HG03025 (cell line): Measurements from ENCODE around the gene HOXB8.

Experiments used
- ATAC-seq: cut with Tn5 transposase; IDR thresholded peaks from one replicate; pipeline ENCODE4 v1.9.1; 2021; ENCODE audit warnings: mild to moderate bottlenecking, moderate library complexity; ENCODE audit not compliant: unreplicated experiment, low FRiP score

HOXB8 gene

DNA sequence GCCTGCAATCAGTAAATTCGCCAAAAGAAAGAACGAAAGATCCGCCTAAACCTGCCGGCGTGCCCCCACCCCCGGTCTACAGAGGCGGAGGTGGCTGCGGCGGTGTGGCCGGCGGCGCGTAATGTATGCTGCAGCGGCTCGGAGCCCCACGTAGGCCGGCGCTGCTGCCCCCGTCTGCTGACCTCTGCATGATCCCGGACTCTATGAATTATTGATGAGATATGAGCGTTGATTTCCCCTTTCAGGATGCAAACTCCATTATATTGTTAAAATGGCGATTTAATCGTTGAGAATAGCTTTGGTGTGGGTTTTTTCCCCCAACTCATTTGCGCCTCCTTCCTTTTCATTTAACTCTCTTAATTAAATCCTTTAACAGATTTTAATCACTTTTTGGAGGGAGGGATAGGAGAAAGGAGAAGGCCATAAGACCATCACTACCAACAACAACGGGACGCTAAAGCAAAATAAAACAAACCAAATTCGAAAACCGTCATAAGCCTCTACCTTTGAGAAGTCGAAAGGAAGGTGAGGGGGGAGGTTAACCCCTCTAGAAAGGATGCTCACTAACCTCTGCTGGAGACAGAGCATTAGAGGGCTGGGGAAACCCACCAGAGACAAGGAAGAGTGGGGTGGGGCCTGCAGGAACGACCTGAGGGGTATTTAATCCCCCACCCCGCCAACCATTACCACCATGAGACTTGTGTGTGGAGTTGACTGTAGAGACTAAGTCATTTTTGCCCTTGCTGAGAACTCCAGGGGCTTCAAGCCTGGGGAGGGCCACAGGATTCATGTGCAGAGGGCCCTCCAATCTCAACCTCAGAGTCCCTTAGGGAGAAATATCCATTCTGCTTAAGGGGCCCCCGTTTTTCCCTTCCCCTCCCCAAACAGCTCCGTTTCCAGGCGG lies 28.5 kb downstream of the HOXB8 start:
- ATAC-seq, result no peak

DNA sequence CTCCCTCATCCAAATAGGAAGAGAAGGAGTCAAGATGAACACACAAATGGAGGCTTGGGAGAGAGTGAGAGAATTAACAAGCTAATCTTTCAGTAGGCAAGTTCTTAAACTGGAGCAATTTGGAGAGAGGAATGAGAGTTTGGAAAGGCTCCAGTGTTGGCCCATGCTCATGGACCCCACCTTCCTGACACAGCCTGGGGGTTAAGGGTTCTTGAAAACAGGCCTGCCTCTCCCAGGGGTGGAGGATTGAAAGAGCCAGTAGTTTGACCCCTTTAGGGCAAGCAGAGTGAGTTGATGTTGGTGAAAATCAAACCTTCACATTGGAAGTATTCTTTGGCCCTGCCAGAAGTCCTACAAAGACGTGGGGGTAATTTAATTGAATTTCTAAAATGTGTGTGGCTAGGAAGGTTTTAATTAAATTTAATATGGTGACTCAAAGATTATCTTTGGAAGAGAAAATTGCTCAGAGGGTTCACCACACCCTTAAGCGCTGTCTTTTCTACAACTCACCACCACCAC lies 30.8 kb downstream of the HOXB8 start:
- ATAC-seq, result no peak

DNA sequence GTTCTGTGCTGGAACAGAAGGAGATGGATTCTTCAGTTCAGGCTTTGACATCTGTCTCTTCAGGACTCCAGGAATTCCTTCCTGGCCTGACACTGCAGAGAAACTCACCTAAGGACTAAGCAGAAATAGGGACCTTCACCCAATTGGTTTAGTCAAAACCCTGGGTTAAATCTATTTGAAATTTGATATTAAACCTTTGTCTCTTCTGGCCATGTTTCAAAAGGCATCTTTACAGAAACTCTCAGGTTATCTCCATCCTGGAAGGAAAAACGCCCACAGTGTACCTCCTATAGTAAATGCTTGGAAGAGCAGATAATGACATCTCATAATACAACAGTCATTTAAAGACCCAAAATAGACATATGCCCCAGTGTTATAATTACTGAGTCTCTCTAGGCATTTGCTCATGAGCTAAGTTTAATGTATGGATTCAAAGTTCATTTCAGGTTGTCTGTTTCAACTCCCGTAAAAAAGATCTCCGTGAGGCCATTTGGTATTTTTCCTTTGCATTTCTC lies 31.3 kb downstream of the HOXB8 start:
- no peak for ATAC-seq

DNA sequence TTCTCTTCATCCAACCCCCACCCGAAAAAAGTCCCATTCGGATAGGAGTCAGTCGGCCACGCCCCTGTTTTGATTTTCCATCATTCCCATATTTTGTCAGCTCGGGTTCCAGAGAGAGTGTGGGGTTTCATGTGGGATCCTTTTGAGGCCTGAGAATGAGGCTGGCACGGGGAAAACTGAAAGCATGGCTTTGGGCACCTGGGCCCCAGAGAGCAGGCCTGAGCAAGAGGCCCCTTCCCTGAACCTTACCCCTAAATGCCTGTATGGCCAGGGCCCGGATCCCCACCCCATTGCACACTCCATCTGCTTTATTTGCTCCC lies 32.4 kb downstream of the HOXB8 start:
- ATAC-seq, result no peak

DNA sequence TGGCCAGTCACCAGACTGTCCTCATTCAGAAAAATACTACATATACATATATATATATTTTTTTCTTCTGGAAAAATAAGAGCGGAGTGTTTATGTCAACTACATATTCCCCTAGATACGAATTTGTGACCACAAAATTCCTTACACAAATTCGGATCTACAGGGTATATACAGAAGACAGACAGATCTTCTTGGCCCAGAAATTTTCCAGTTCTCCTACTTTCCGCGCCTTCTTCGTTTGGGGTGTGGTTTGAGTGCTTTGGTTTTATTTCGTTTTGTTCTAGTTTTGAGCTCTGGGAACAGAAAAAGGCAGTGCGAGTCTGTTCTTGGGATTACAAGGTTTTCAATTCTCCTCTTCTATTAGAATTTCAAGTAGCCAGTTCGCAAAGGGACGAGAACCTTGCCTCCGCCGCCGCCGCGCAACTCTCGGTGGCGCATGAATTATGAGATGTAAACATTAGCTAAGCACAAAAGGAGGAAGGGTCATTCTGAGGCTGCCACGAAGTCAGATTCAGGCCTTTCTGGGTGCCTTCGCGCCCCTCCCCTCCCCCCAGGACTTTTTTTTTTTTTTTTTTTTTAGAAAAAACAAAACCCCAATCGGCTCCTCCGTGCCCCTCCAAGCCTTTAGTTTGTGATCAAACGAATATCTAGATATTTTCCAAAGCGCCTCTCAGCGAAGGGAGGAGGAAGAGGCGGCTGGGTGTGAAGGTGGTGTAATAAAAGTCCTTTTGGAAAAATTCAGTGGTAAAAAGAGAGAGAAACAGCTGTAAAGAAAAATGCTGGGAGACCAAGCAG lies 35.1 kb downstream of the HOXB8 start:
- ATAC-seq, result no peak

DNA sequence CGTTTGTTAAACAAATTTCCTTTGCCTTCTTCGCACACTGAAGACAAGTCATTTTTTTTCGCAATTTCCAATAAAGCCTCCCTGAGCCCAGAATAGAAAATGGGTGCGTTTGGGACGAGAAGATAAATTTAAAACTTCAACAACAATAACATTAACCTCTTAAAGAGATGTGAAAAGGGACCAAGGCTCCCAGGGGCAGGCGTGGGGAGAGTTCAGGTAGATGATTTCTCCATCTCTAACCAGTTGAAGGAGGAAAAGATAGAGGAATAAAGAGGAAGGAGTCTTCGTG lies 35.7 kb downstream of the HOXB8 start:
- ATAC-seq, result no peak

DNA sequence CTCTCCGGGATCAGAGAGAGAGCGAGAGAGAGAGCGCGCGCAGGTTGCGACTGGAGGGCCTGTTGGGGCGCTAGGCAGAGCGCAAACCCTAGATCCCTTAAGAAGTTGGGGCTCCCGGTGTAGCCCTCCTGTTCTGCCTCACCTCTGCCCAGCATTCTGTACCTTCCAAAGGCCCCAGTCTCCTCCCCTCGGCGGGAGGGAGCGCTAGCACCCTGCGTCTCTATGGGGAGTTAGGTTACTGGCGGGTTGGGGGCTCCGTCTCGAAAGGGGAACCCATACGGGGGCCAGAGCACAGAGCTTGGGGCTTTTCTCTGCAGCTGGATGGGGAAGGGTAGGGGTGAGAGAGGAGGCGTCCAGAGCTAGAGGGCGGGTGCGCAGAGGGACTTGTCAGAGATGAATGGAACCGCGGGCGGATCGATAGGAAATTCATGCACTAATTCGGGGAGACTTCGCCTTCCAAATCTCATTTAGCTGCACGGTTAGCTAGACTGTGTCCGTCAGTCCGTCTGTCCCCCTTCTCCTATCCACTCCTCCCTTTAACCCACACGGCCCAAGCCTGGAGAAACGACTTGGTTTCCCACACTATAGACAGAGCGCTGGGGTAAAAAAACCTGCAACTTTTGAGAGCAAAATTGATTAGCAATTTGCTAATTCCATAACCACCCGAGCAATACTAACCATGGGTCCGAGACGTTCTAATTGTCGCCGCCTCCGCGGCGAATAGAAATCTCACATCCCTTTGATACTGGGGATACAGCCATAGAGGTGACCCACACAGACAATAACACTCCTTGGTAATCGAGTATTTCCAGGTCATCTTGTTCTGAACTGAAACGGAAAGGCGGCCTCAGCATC lies 36.2 kb downstream of the HOXB8 start:
- ATAC-seq, result peak; percentile 33

DNA sequence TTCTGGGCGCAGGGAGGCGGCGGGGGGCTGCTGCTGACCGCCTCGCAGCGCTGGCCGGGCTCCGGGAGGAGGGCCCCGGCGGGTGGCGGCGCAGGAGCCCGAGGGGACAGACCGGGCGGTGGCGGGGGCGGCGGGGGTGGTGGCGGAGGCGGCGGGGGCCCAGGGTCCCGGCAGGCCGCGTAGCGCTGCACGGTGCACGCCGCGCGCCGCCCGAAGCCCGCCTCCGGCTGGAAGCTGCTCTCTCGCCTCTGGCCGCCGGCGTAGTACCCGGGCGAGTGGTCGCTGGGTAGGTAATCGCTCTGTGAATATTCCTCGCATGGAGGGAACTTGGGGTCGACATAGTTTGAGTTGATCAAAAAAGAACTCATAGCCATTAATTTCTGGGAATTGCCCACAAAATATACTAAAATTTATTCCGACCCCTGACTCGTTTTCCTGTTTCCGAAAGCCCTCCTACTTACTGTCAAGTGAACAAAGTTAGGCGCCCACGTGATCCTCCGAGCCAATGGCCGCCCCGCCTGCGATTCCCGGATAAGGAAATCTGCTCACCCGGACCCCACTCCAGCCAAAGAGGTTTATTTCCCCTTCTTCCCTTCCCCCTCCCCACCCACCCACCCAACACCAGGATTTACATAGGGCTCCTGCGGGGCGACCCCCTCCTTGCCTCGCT lies 37.0 kb downstream of the HOXB8 start, which contains the start of gene HOXB4:
TSS of gene HOXB4 (minus strand) at position 405 of the 670 bp plus-strand sequence. CDS start at position 374, 31 bp downstream.
- peak; percentile 35 for ATAC-seq

DNA sequence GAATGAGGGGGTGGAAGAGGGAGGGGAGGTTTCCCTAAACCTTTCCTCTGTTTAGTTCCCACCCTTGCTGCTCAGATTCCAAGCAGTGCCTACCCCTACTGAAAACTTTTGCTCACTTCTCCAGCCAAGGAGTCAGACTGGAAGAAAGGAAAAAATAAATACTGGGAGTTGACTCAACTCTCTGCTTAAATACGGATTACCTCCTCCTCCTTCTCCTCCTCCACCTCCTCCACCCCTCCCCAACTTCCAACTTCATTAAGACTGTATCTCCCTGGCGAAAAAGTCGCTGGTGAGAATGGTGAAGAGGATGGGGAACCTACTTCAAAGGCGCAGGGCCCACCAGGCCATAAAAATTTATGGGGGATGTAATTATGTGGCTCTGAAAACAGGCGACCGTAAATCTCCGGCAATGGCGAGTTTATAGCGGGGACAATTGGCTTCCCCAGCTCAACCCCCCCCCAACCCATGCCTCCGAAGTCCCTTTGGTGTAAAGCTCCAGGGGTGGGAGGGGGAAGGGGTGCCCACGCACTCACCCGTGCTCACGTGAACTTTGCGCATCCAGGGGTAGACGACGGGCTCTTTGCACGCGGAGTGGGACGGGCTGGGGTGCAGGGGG lies 37.7 kb downstream of the HOXB8 start:
- no peak for ATAC-seq

DNA sequence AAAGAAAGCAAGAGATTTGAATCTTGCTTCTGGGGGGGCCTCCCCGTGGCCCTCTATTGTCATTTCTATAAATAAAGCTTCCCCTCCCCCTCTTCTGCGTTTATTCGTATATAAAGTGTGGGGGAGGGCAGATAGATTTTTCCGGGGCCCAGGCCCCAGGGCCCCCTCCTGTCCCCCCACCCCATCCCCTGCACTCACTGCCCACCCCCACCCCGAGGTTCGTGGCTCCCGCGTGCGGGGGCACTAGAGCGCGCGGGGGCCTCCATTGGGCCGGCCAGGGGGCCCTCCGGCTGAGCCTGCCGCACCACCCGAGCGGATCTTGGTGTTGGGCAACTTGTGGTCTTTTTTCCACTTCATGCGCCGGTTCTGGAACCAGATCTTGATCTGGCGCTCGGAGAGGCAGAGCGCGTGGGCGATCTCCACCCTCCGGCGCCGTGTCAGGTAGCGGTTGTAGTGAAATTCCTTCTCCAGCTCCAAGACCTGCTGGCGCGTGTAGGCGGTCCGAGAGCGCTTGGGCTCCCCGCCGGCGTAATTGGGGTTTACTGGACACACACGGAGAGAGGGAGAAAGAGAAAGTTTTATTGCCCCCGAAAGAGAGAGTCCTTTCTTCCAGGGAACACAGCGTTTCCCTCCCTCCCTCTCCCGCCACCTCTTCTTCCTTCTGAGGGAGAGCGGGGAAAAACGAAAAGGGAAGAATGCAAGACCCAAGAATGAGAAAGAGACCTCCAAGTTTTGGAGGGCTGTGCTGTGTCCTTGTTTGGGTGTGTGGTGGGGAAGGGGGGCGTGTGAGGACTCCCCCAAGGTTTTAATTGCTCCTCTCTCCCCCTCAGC lies 38.4 kb downstream of the HOXB8 start:
- ATAC-seq, result no peak

DNA sequence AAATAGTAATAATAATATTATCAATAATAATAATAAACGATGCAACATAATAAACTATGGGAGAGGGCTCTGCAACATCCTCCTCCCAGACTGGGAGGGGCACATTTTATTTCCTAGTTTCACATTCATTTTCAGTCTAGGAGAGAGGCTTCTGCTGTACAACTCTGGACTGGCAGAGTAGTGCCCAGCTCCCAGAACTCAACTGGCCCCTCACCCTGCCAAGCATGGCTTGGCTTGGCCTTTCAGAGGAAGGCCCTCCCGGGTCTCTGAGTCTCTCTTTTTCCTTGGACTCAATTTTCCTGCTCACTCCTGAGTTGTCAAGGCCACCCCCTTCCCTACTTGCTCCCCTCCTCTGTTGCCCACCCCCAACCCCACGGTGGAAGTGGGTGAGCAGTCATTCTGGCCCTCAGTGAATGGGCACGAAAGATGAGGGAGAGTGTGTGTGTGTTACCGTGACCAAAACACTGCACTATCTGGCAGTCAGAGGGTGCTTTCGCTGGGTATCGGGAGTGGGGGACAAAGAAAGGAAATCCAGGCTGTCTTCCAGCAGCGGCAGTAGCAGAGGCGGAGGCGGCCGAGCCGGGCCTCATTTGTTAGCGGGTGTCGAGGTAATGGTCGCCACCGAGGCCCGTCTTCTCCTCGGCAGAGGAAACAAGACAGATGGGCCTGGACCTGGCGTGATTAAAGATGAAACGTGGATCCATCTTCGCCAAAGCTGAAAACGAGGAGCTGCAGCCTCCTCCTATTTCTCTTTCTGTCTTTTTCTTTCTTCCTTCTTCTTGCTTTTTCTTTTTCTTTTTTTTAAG lies 39.2 kb downstream of the HOXB8 start:
- no peak for ATAC-seq

DNA sequence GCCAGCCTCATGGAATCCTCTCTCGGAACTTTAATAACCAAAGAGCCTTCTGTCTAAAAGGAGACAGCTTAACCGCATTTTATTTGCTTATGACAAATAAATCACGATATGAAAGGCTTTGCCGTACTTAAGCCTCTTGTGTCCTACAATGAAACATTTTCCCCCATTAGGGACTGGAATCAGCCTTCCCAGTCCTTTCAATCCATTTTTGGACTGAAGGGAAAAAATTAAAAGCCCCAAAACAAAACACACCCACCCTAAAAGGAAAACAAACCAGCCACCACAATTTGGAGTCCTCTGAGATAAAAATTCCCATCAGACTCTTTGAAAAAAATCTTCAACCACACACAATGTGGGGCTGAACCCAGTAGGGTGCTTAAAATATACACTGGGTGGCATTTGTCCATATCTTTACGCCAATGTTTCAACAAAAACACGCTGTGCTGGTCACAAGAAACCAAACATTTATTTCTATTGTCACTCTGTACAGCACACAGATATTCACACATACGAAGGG lies 40.0 kb downstream of the HOXB8 start:
- no peak for ATAC-seq

DNA sequence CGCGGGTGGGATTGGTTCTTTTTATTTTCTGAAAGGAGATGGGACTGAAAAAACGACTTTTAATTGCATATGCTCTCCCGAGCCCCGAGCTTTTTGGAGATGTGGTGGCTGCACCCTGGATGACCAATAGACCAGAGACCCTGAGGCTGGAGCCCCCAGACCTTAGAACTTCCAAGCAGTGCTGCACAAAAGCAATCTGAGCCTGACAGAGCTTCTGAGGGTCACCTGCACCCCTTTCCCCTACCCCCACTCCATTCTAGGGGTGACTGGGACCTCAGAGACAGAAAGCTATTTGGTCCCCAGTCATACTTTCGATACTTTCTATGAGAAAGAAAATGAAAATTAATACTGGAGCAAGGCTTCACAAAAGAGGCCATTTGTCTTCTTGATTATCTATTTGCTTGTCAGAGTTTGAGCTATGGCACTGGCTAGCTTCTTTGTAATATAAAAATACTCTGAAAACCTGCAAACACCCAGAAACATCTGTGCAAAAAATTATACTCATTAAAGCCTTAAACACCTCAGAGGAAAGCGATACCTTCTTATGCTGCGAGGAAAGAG lies 40.5 kb downstream of the HOXB8 start:
- no peak for ATAC-seq

DNA sequence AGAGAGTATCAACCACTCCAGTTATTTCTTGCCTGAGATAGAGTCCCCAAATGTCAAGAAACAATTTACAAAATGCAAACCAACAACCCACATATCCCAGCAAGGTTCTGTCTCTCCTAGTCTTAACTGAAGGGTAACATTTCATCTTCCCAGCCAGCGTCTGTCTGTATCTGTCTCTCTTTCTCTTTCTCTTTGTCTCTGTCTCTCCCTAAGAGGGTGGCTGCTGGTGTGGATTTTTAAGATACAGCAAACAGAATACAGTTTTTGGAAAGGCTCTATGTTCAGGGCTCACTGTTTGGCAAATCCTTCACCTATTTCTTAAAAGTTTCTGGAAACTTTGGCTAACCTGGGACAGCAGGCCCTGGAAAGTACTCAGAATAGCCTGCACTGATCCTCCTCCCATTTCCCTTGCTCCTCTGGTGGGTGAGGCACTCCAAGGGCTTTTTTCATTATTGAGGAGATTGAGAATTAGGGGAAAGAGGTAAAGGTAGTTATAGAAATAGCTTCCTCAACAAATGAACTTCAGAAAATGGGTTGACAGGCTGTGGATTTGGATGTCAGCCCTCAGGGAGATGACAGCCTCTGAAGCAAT lies 43.2 kb downstream of the HOXB8 start:
- ATAC-seq, result no peak

DNA sequence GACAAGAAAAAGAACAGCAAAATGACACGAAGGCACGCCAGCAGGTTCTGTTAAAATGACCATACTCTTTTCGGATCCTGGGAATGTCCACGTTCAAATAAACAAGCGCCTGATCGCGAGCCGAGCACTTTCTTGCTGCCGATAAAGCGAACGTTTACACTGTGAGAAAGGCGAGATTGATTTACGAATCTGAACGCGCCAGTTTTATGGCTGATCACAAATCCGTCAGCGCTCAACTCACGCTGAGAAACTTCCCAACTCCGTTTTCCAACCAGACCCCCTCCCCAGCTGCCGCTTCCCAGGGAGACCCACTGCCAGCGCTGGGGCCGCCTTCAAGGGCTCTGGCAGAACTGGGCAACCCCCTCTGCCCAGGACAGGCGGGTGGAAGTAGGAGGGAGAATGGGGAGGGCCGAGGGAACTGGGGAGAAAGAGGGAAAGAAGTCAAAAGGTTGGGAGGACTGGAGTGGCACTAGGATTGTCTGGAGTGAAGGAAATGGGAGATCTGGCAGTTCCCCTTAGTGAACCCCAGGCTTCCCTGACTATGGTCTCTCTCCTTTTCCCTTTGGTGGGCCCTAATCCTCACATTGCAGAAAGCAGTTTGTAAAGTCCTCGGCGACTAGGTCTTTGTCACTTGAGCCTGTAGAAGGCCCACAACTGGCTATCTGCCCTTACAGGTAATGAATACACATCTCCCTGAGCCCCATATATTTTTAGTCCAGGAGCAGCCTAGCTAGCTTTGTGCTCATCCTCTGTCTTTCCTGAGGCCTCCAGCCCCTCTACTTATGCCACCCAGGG lies 43.9 kb downstream of the HOXB8 start:
- ATAC-seq, result no peak

DNA sequence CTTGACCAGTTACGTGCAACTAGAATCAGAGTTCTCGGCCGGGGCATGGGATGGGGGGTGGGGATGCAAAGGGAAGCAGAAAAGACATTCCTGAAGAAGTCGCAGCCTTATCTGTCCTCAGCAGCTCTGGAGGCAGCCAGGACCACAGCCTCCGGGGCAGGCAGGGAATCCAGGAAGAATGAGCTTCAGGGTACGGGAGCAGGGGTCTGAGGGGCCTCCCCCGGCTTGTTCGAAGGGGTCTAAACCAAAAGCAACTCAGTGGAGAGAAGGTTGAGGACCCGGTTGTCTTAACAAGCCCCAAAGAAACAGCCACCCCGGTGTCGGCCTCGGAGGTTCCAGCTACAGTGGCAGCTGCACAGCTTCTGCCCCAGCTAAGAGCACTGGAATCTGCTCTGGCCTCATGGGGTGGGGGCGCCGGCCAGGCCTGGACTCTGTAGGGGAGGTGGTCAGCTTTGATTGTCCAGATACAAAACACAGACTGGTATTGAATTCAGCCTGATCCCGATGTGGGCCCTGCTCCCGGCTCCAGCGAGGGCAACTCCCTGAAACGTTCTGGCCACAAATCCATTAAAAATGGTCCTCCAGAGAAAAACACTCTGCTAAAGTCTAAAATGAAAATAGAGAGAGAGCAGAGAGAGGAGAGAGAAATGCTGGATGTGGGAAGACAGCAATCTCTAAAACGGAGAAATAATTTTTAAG lies 44.6 kb downstream of the HOXB8 start:
- ATAC-seq, result no peak
